Left ventricle myocardium inferior (tissue), 1 donor: ENCODE data around the gene MTAP. TPM values are rescaled to one million over a fixed set of nuclear protein-coding genes. Genes with fewer than 3 reads are reported as not detected.

ENCODE experiments used
- DNase-seq: peaks from one replicate; pipeline ENCODE4 v3.0.0-alpha.2; 2020
- H3K27ac ChIP-seq: fragments of 200-600 bp; replicated peaks from 2 replicates; pipeline ENCODE4 v1.8.0; 2021
- H3K27me3 ChIP-seq: fragments of 200-600 bp; 2 replicates; pipeline ENCODE4 v1.8.0; 2021; ENCODE audit warnings: low read depth
- H3K36me3 ChIP-seq: fragments of 200-600 bp; 2 replicates; pipeline ENCODE4 v1.8.0; 2021
- H3K4me1 ChIP-seq: fragments of 200-600 bp; 2 replicates; pipeline ENCODE4 v1.8.0; 2021
- H3K4me3 ChIP-seq: fragments of 200-600 bp; 2 replicates; pipeline ENCODE4 v1.8.0; 2021; ENCODE audit warnings: mild to moderate bottlenecking, moderate library complexity
- H3K9me3 ChIP-seq: fragments of 200-600 bp; replicated peaks from 2 replicates; pipeline ENCODE4 v1.8.0; 2021
- CTCF ChIP-seq: fragments of 200-600 bp; IDR thresholded peaks from 2 replicates; pipeline ENCODE4 v1.8.0; 2021; ENCODE audit warnings: antibody characterized with exemption, mild to moderate bottlenecking, borderline replicate concordance
- intact Hi-C: fragments of 100-400 bp; cut with micrococcal nuclease; formaldehyde crosslinking; loops from one replicate; pipeline ENCODE4 v1.11.0; 2022
- total RNA-seq: library from RNA; stranded (reverse); fragmentation: NEBNext Ultra II Directional; extraction: Animal tissue kit (Norgen Biotek cat#: 25700); gene quantifications from one replicate; pipeline ENCODE4 v1.2.1, GENCODE V29; 2021
- donor health status: DM: no; HTN: yes; CAD: no; lungs with severe emphysema.

MTAP gene
- total RNA-seq, 1 donor from 2014 or later, result 25.3 TPM

- Histone ChIP-seq H3K27ac (no peak overlapping the region), H3K36me3 (peaks cover 33% of the 10 kb centered on the region), H3K4me3 (no peak overlapping the region), H3K9me3 (peaks cover 32% of the 10 kb centered on the region), H3K4me1 (no peaks in the 10 kb centered on the region), H3K27me3 (no peaks in the 10 kb centered on the region)
- TF ChIP-seq CTCF, result no peak
- no peak for DNase-seq
- intact Hi-C loops, result no loop called here
Observed at GRCh38 chr9:21889673-21890072, 87.2 kb downstream of the MTAP start.

DNA sequence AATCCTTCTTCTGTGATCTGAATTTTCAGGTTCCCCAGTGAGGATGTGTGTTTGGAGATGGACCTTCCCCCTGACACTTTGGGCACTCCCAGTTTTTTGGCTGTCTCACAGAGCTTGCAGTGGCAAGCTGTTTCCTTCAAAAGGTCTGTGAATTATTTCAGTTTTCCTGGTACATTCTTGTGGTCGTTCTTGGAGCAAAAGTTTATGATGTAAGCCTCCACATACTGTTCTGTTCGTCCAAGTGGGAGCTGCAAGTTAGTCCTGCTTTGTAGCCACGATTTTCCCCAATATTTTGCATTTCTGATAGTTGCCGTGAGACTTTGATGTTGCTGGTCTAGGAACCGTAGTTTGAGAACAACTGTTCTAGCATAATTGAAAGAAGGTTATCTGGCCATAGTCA, 88.3 kb downstream of the MTAP start:
- Histone ChIP-seq H3K27me3 (no peaks in the 10 kb centered on the region), H3K27ac (no peak overlapping the region), H3K36me3 (peaks cover 30% of the 10 kb centered on the region), H3K9me3 (peaks cover 32% of the 10 kb centered on the region), H3K4me3 (no peak overlapping the region), H3K4me1 (no peaks in the 10 kb centered on the region)
- DNase-seq, result no peak
- TF ChIP-seq CTCF, result no peak
- intact Hi-C loops, result no loop called here

DNA sequence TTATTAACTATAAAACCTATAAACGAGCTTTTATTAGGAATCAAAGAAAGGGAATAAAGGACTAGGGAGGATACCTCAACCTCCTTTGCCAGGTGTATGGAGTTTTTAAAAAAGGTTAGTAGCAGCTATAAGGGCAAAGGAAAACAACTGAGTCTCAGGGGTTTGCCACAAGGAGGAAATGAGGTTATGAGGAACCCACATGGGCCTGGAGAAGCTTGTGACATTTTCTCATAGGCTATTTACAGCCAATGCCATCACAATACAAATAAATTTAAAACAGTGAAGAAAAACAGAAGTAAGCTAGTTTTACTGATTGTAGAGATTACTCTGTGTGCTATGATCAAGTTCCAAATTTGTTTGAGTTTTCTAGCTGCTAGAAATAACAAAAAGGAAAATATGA, 99.1 kb downstream of the MTAP start:
- DNase-seq, result no peak
- Histone ChIP-seq H3K36me3 (no peaks in the 10 kb centered on the region), H3K4me3 (no peak overlapping the region), H3K4me1 (no peaks in the 10 kb centered on the region), H3K9me3 (peaks cover 67% of the 10 kb centered on the region), H3K27ac (no peak overlapping the region), H3K27me3 (no peaks in the 10 kb centered on the region)
- no peak for TF ChIP-seq CTCF
- intact Hi-C loops, result no loop called here

- Histone ChIP-seq H3K36me3 (peaks cover under 1% of the 10 kb centered on the region), H3K4me1 (no peaks in the 10 kb centered on the region), H3K4me3 (no peak overlapping the region), H3K9me3 (peaks cover 63% of the 10 kb centered on the region), H3K27me3 (no peaks in the 10 kb centered on the region), H3K27ac (no peak overlapping the region)
- intact Hi-C loops, result no loop called here
- TF ChIP-seq CTCF, result no peak
- DNase-seq, result no peak
Observed at GRCh38 chr9:21902136-21902535, 99.7 kb downstream of the MTAP start.

- H3K36me3 ChIP-seq, result peaks cover 8% of the 10 kb centered on the region
- H3K27me3 ChIP-seq, result no peaks in the 10 kb centered on the region
- no peak overlapping the region for H3K4me3 ChIP-seq
- DNase-seq, result no peak
- no peak overlapping the region for H3K27ac ChIP-seq
- TF ChIP-seq CTCF, result no peak
- H3K4me1 ChIP-seq, result no peaks in the 10 kb centered on the region
- intact Hi-C loops, result no loop called here
- H3K9me3 ChIP-seq, result peaks cover 63% of the 10 kb centered on the region
Observed at GRCh38 chr9:21903380-21903965, 101.0 kb downstream of the MTAP start.
